SU-DHL-6 (cell line): ENCODE results near the gene SFT2D2.

Experiments used
- H2AFZ ChIP-seq: fragments of 200-600 bp; sonication (generic); 2 replicates; pipeline ENCODE4 v1.6.1; 2014; ENCODE audit warnings: low read depth, mild to moderate bottlenecking, moderate library complexity, mixed read lengths, antibody characterized with exemption, low read length; ENCODE audit not compliant: severe bottlenecking
- H3F3A ChIP-seq: fragments of 200-600 bp; shearing (Covaris generic); 2 replicates; pipeline ENCODE4 v1.6.0; 2016; ENCODE audit warnings: antibody characterized with exemption, mild to moderate bottlenecking; ENCODE audit not compliant: insufficient read depth
- H3K27ac ChIP-seq: fragments of 200-600 bp; sonication (generic); 2 replicates; pipeline ENCODE4 v1.5.1; 2016; ENCODE audit warnings: low read depth, mild to moderate bottlenecking, low read length, moderate library complexity, mixed read lengths
- H3K27me3 ChIP-seq: fragments of 200-600 bp; sonication (generic), shearing (Covaris generic); 2 replicates; pipeline ENCODE4 v1.6.0; 2014; ENCODE audit warnings: mild to moderate bottlenecking, low read length
- H3K36me3 ChIP-seq: fragments of 200-600 bp; sonication (generic); 2 replicates; pipeline ENCODE4 v1.6.1; 2014; ENCODE audit warnings: mild to moderate bottlenecking, low read length, mixed read lengths
- H3K4me2 ChIP-seq: fragments of 300-600, 200-600 bp; shearing (Covaris generic), sonication (generic); 2 replicates; pipeline ENCODE4 v1.6.0; 2014; ENCODE audit warnings: low read length, low read depth, mild to moderate bottlenecking; ENCODE audit not compliant: poor library complexity, severe bottlenecking
- H3K4me3 ChIP-seq: fragments of 200-600 bp; sonication (generic); 2 replicates; pipeline ENCODE4 v1.5.1; 2014; ENCODE audit warnings: antibody characterized with exemption, low read length, mild to moderate bottlenecking, mixed read lengths; ENCODE audit not compliant: insufficient read depth, poor library complexity, severe bottlenecking
- H3K79me2 ChIP-seq: fragments of 200-600 bp; sonication (generic); 2 replicates; pipeline ENCODE4 v1.6.1; 2014; ENCODE audit warnings: mild to moderate bottlenecking, low read length, moderate library complexity; ENCODE audit not compliant: insufficient read depth
- H3K9ac ChIP-seq: fragments of 200-600 bp; sonication (generic); 2 replicates; pipeline ENCODE4 v1.7.0; 2014; ENCODE audit warnings: mild to moderate bottlenecking, low read length
- H3K9me2 ChIP-seq: fragments of 200-600 bp; sonication (generic); replicated peaks from 2 replicates; pipeline ENCODE4 v1.6.1; 2014; ENCODE audit warnings: low read length; ENCODE audit not compliant: insufficient read depth
- H3K9me3 ChIP-seq: fragments of 200-600 bp; sonication (generic); 2 replicates; pipeline ENCODE4 v1.6.1; 2014; ENCODE audit warnings: low read length, mixed read lengths; ENCODE audit not compliant: insufficient read depth
- H4K20me1 ChIP-seq: fragments of 200-600 bp; sonication (generic); 2 replicates; pipeline ENCODE4 v1.6.1; 2014; ENCODE audit warnings: low read depth, mild to moderate bottlenecking, antibody characterized with exemption, low read length, moderate library complexity, mixed read lengths
- EZH2phosphoT487 ChIP-seq: fragments of 200-600 bp; sonication (generic), shearing (Covaris generic); conservative IDR thresholded peaks from 2 replicates; pipeline ENCODE4 v1.6.1; 2018; ENCODE audit warnings: mild to moderate bottlenecking, antibody characterized with exemption, low read length, moderate library complexity, mixed read lengths
- TF ChIP-seq, protein P1 (sequence below): fragments of 200-600 bp; sonication (generic); IDR thresholded peaks from one replicate; pipeline ENCODE4 v1.5.1; 2017; ENCODE audit warnings: antibody characterized with exemption, mild to moderate bottlenecking, low read length, moderate library complexity; ENCODE audit not compliant: insufficient read depth, poor library complexity, severe bottlenecking

Gene SFT2D2

DNA sequence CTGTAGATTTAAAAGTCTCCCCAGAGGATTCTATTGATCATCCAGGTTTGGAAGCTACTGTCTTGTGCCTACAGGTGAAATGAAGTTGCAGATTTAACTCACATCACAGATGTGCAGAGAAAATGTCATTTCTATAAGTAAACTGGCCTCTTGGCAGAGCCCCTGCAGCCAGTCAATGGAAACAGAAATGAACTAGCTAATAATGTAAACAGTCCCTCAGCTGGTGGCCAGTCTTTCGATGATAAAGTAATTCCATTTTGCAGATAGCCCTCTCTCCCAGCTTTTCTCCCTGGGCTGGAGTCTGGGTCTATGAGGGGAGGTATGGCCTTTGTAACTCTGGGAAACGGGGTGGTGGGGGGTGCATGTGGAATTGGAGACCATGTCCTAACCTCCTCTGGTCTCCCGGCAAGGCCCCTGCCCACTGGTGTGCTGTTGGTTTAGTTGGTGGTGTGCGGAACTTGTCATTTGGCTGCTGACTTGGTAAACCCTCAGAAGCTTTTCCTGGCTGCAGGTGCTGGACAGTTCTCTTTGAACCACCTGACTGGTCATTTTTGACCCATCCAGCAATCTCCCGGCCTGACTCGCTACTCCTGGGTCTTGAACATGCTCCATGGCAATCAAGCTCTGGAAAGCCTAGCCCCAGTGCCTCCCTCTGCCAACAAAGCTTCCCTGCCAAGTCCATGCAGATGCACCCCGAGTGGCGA lies 69.8 kb downstream of the SFT2D2 start:
- H3K4me3 ChIP-seq: no peak overlapping the region
- H3K9me3 ChIP-seq: no peaks in the 10 kb centered on the region
- no peaks in the 10 kb centered on the region for H3K79me2 ChIP-seq
- H3K27me3 ChIP-seq: no peaks in the 10 kb centered on the region
- no peaks in the 10 kb centered on the region for H4K20me1 ChIP-seq
- H3K36me3 ChIP-seq: no peaks in the 10 kb centered on the region
- H3K27ac ChIP-seq: no peak overlapping the region
- H3F3A ChIP-seq: no peaks in the 10 kb centered on the region
- no peak overlapping the region for H3K4me2 ChIP-seq
- H3K9me2 ChIP-seq: no peaks in the 10 kb centered on the region
- no peak for TF ChIP-seq EZH2phosphoT487
- TF ChIP-seq, protein P1, sequence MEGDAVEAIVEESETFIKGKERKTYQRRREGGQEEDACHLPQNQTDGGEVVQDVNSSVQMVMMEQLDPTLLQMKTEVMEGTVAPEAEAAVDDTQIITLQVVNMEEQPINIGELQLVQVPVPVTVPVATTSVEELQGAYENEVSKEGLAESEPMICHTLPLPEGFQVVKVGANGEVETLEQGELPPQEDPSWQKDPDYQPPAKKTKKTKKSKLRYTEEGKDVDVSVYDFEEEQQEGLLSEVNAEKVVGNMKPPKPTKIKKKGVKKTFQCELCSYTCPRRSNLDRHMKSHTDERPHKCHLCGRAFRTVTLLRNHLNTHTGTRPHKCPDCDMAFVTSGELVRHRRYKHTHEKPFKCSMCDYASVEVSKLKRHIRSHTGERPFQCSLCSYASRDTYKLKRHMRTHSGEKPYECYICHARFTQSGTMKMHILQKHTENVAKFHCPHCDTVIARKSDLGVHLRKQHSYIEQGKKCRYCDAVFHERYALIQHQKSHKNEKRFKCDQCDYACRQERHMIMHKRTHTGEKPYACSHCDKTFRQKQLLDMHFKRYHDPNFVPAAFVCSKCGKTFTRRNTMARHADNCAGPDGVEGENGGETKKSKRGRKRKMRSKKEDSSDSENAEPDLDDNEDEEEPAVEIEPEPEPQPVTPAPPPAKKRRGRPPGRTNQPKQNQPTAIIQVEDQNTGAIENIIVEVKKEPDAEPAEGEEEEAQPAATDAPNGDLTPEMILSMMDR: no peak
- no peak overlapping the region for H3K9ac ChIP-seq
- H2AFZ ChIP-seq: no peak overlapping the region

DNA sequence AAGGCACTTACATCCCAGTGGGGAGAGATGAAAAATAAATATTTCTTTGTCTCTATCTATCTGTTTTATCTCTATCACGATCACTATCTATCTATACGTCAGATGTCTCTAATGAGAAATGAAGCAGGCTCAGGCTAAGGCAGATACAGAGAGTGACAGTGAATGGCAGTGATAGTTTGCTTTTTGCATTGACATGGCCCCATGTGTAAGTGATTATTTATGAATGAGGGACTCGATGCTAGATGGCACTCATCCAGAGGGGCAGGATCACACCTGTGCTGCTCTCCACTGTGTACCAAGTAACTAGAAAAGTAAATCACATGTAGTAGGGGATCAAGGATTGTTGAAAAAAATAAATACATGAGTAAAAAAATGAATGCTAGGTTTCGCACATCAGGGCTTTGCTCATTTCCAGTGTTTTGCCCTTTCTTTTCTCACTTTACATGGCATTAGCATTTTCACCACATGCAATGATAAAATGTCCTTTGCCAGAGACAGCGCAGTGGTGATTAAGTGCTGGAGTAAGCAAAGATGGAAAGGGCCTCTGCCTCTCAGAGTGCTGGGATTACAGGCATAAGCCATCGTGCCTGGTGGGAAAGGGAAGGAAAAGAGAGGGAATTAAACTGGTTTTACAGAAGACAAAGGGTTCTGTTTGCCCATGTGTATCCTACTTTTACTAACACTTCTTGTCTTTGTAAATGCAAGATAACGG lies 71.4 kb downstream of the SFT2D2 start:
- Histone ChIP-seq H4K20me1 (no peaks in the 10 kb centered on the region), H3K9ac (no peak overlapping the region), H3K9me2 (no peaks in the 10 kb centered on the region), H3K9me3 (no peaks in the 10 kb centered on the region), H2AFZ (no peak overlapping the region), H3K79me2 (no peaks in the 10 kb centered on the region), H3K36me3 (no peaks in the 10 kb centered on the region), H3K27me3 (no peaks in the 10 kb centered on the region), H3K27ac (no peak overlapping the region), H3F3A (no peaks in the 10 kb centered on the region), H3K4me3 (no peak overlapping the region), H3K4me2 (no peak overlapping the region)
- no peak for TF ChIP-seq EZH2phosphoT487
- TF ChIP-seq, protein P1: no peak

DNA sequence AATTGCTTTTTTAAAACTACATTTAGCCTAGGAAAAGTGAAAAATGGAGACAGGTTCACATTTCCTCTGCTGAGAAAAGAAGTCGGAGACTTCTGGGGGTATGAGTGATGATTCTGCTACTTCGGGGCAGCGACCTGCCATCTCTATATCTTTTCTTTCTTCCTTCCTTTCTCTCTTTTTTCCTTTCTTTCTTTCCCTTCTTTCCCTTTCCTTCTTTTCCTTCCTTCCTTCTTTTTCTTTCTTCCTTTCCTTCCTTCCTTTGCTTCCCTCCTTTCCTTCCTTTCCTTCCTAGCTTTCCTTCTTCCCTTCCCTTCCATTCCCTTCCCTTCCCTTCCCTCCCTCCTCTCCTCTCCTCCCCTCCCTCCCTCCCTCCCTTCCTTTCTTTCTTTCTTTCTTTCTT lies 72.6 kb downstream of the SFT2D2 start:
- Histone ChIP-seq H3K4me3 (no peak overlapping the region), H2AFZ (no peak overlapping the region), H3K27ac (no peak overlapping the region), H3K27me3 (no peaks in the 10 kb centered on the region), H3K79me2 (no peaks in the 10 kb centered on the region), H3K9ac (no peak overlapping the region), H4K20me1 (no peaks in the 10 kb centered on the region), H3K9me2 (no peaks in the 10 kb centered on the region), H3K9me3 (no peaks in the 10 kb centered on the region), H3K36me3 (no peaks in the 10 kb centered on the region), H3K4me2 (no peak overlapping the region), H3F3A (no peaks in the 10 kb centered on the region)
- TF ChIP-seq, protein P1: no peak
- TF ChIP-seq EZH2phosphoT487: no peak
